OCI-LY1 (cell line): Measurements from ENCODE around the gene TXNL4A.

Experiments used
- CTCF ChIP-seq: fragments of 200-600 bp; sonication (generic), shearing (Covaris generic); IDR thresholded peaks from 2 replicates; pipeline ENCODE4 v1.5.1; 2017; ENCODE audit warnings: mild to moderate bottlenecking, antibody characterized with exemption, low read length, moderate library complexity, mixed read lengths
- EZH2 ChIP-seq: fragments of 200-600 bp; sonication (generic), shearing (Covaris generic); IDR thresholded peaks from 2 replicates; pipeline ENCODE4 v1.8.0; 2017; ENCODE audit warnings: borderline replicate concordance, mixed run types, mild to moderate bottlenecking, antibody characterized with exemption, low read length, moderate library complexity, mixed read lengths

GRCh38 chr18:80035997-80036396 lies 47.6 kb upstream of the TXNL4A start:
- TF ChIP-seq CTCF (no peak), EZH2 (no peak)
